Small intestine (tissue), 7 donors: Measurements from ENCODE around the gene MED13. TPM values are rescaled to one million over a fixed set of nuclear protein-coding genes. Genes with fewer than 3 reads are reported as not detected.
"Not testable (repeated sequence)": the region's sequence is repeated elsewhere in the genome, so short reads cannot be mapped to it uniquely, and the experiment has no call there.

Source experiments
- DNase-seq, 2 donors: peaks; one replicate each; pipeline versions ENCODE4 v3.0.0 to v3.0.0-alpha.2; 2013
- FAIRE-seq: peaks from 2 replicates; lab custom pipeline; 2012; peaks lifted over from hg19 to GRCh38; lab: Jason Lieb, UNC
- H3K27ac ChIP-seq, 3 donors: one replicate each; pipeline ENCODE4 v1.5.1; 2013; ENCODE audit warnings: low read length in 2 of 3, mild to moderate bottlenecking in 2 of 3, control low read depth in 1 of 3, inconsistent platforms in 1 of 3, low read depth in 1 of 3, moderate library complexity in 1 of 3
- H3K27me3 ChIP-seq, 3 donors: one replicate each; pipeline ENCODE4 v1.6.1; 2013; ENCODE audit warnings: low read length in 3 of 3, inconsistent platforms in 1 of 3; ENCODE audit not compliant: control insufficient read depth in 3 of 3, insufficient read depth in 3 of 3
- H3K36me3 ChIP-seq, 3 donors: one replicate each; pipeline ENCODE4 v1.6.1; 2013; ENCODE audit warnings: low read length in 3 of 3, inconsistent platforms in 1 of 3, low read depth in 1 of 3, mild to moderate bottlenecking in 1 of 3, moderate library complexity in 1 of 3; ENCODE audit not compliant: control insufficient read depth in 3 of 3, insufficient read depth in 2 of 3
- H3K4me1 ChIP-seq, 3 donors: one replicate each; pipeline ENCODE4 v1.6.1; 2013; ENCODE audit warnings: low read length in 2 of 3, inconsistent platforms in 1 of 3, low read depth in 1 of 3, mild to moderate bottlenecking in 1 of 3, moderate library complexity in 1 of 3; ENCODE audit not compliant: control insufficient read depth in 3 of 3, insufficient read depth in 2 of 3
- H3K4me3 ChIP-seq, 3 donors: one replicate each; pipeline ENCODE4 v1.5.1; 2013; ENCODE audit warnings: low read length in 3 of 3, control low read depth in 1 of 3, inconsistent platforms in 1 of 3, low read depth in 1 of 3, mild to moderate bottlenecking in 1 of 3, moderate library complexity in 1 of 3
- H3K9me3 ChIP-seq, 2 donors: one replicate each; pipeline ENCODE4 v1.6.1; 2013; ENCODE audit warnings: low read depth in 1 of 2, low read length in 1 of 2; ENCODE audit not compliant: control insufficient read depth in 2 of 2, insufficient read depth in 1 of 2
- WGBS, 3 donors: extraction: QIAGEN DNeasy Blood & Tissue Kit; methylation state at CpG; one replicate each; pipeline ENCODE4 v1.1.7; 2013; 5-methylcytosine and 5-hydroxymethylcytosine counted together
- polyA plus RNA-seq, 4 donors: library from polyadenylated mRNA; stranded (reverse) in 3 of 4; unstranded in 1 of 4; fragments of 200-250 nt in 3 of 4; fragments of 120-200 nt in 1 of 4; gene quantifications; one replicate each; pipeline versions ENCODE4 v1.2.1 to v1.2.3, GENCODE V29; 2013
- donor health status: healthy with polysubstance abuse.
- donor health status: control.
- donor health status: control.
- donor health status: Bipolar disorder and iron deficiency.
- donor health status: healthy.

MED13 gene
- polyA plus RNA-seq, 4 donors = 7.3 to 29.8 (median 9.5) TPM

- WGBS, 3 donors = 44 to 47% (median 45%) methylated on average over 4 of the region's 4 CpGs
- H3K27me3 ChIP-seq = peaks cover 0 to 3% (median 0%) of the 10 kb centered on the region in 3 donors
- FAIRE-seq (no peak), DNase-seq (no peak)
- H3K4me1 ChIP-seq = peaks cover 0 to 5% (median 0%) of the 10 kb centered on the region in 3 donors
- H3K27ac ChIP-seq = peak overlapping the region in 2 of 3 donors; percentile 97
- no peaks in the 10 kb centered on the region for H3K9me3 ChIP-seq
- peaks cover 0 to 6% (median 0%) of the 10 kb centered on the region in 3 donors for H3K36me3 ChIP-seq
- H3K4me3 ChIP-seq = peak overlapping the region in 2 of 3 donors; percentile 67 to 98
Measured at GRCh38 chr17:61928101-61928436, 137.0 kb downstream of the MED13 start.

GRCh38 chr17:61927208-61928100 lies 137.6 kb downstream of the MED13 start, which contains the start of gene INTS2:
TSS of gene INTS2 (minus strand) at chr17:61927982. CDS start at chr17:61926644, 1,338 bp downstream.
- Histone ChIP-seq H3K4me1 (peaks cover 0 to 5% (median 0%) of the 10 kb centered on the region in 3 donors), H3K4me3 (peak within 1 kb of the TSS; percentile 57 to 98 (median 67)), H3K27ac (peak within 1 kb of the TSS; percentile 75 to 97 (median 97)), H3K27me3 (peaks cover 0 to 3% (median 0%) of the 10 kb centered on the region in 3 donors), H3K36me3 (peaks cover 0 to 6% (median 0%) of the 10 kb centered on the region in 3 donors), H3K9me3 (no peaks in the 10 kb centered on the region)
- FAIRE-seq (no peak), DNase-seq (peak; percentile 96)
- 0% methylated on average over 58 of the region's 58 CpGs for WGBS, 3 donors

DNA sequence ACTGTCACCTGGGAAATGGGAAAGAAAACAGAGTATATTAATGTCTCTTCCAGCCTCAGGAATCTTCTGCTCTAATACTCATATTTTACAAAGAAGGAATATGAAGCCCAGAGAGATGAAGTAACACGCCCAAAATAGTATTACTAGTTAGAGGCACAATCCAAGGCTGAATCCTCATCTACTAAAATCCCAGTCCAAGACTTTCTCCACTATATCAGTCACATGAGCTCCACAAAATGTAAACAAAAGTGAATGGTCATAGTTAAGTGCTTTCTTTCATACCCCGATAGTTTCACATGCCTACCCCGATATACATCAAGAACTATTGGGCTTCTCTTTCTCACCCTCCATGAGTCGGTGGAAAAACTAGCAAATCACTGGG lies 138.3 kb downstream of the MED13 start:
- Histone ChIP-seq H3K27ac (peak overlapping the region; percentile 75 to 97 (median 97)), H3K36me3 (peaks cover 0 to 10% (median 0%) of the 10 kb centered on the region in 3 donors), H3K9me3 (no peaks in the 10 kb centered on the region), H3K27me3 (peaks cover 0 to 3% (median 0%) of the 10 kb centered on the region in 3 donors), H3K4me1 (peaks cover 0 to 5% (median 0%) of the 10 kb centered on the region in 3 donors), H3K4me3 (peak overlapping the region in 2 of 3 donors; percentile 67 to 98)
- FAIRE-seq (no peak), DNase-seq (no peak)
- 6 to 9% (median 8%) methylated on average over 4 of the region's 4 CpGs for WGBS, 3 donors

DNA sequence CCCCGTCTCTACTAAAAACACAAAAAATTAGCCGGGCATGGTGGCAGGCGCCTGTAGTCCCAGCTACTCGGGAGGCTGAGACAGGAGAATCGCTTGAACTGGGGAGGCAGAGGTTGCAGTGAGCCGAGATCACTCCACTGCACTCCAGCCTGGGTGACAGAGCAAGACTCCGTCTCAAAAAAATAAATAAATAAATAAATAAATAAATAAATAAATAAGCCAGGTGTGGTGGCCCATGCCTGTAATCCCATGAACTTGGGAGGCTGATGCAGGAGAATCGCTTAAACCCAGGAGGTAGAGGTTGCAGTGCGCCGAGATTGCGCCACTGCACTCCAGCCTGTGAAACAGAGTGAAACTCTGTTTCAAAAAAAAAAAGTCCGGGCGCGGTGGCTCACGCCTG lies 149.9 kb downstream of the MED13 start:
- not testable (repeated sequence) for H3K9me3 ChIP-seq, H3K27ac ChIP-seq, H3K27me3 ChIP-seq, DNase-seq, FAIRE-seq, H3K4me3 ChIP-seq, H3K4me1 ChIP-seq
- WGBS, 3 donors = 95 to 98% (median 97%) methylated on average over 15 of the region's 15 CpGs
- H3K36me3 ChIP-seq = peaks cover 3 to 17% (median 4%) of the 10 kb centered on the region in 3 donors

- FAIRE-seq (no peak), DNase-seq (no peak)
- Histone ChIP-seq H3K27ac (no peak overlapping the region), H3K36me3 (peaks cover 2 to 22% (median 7%) of the 10 kb centered on the region in 3 donors), H3K9me3 (no peaks in the 10 kb centered on the region), H3K4me3 (no peak overlapping the region), H3K4me1 (no peaks in the 10 kb centered on the region), H3K27me3 (no peaks in the 10 kb centered on the region)
- 89 to 93% (median 91%) methylated on average over 7 of the region's 7 CpGs for WGBS, 3 donors
Measured at GRCh38 chr17:61908292-61909037, 156.6 kb downstream of the MED13 start.

- DNase-seq (no peak), FAIRE-seq (no peak)
- Histone ChIP-seq H3K9me3 (no peaks in the 10 kb centered on the region), H3K27ac (no peak overlapping the region), H3K4me3 (no peak overlapping the region), H3K27me3 (no peaks in the 10 kb centered on the region), H3K36me3 (peaks cover 3 to 26% (median 9%) of the 10 kb centered on the region in 3 donors), H3K4me1 (no peaks in the 10 kb centered on the region)
- 94 to 96% (median 96%) methylated on average over 5 of the region's 5 CpGs for WGBS, 3 donors
Measured at GRCh38 chr17:61907361-61907760, 157.7 kb downstream of the MED13 start.

DNA sequence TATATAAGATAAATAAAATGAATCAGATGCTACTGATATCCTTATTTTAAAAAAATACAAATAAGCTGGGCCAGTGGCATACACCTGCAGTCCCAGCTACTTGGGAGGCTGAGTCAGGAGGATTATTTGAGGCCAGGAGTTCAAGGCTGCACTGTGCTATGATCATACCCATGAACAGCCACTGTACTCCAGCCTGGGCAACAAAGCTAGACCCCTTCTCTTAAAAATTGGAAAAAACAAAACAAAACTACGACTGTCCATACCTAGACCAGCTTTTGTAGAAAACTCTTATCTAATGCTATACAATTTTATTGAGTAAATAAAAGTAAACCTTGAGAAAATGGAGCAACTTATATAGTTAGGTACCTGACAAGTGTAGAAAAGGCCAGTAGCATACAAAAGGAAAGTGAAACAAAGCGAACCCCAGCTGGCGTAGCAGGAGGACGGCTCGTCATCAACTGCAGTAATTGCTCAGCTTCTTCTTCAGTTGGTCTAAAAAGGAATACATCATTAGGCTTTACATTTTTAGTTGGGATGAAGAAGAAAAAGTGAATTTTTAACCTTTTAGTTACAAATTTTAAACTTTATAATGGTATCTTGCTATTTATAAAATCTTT lies 160.9 kb downstream of the MED13 start:
- FAIRE-seq (no peak), DNase-seq (peak; percentile 8 to 84)
- H3K9me3 ChIP-seq = no peaks in the 10 kb centered on the region
- 22 to 54% (median 28%) methylated on average over 5 of the region's 5 CpGs for WGBS, 3 donors
- peak overlapping the region in 1 of 3 donors; percentile 55 for H3K27ac ChIP-seq
- H3K36me3 ChIP-seq = peaks cover 5 to 32% (median 5%) of the 10 kb centered on the region in 3 donors
- H3K4me1 ChIP-seq = no peaks in the 10 kb centered on the region
- H3K27me3 ChIP-seq = no peaks in the 10 kb centered on the region
- no peak overlapping the region for H3K4me3 ChIP-seq

DNA sequence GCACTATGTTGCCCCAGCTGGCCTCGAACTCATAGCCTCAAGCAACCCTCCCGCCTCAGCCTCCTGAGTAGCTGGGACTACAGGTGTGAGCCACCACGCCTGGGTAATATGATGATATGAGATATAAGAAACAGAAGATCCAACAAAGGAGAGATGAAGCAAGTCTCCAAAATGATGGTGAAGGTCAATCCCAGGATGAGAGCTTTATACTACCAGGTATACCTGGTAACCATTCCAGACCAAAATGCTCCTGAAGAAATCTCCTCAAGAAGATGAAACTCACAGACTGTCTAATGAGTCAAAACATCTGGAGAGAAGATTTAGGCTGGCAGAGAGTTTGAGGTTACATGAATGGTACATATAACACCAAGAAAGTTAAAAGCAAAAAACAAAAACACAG lies 161.8 kb downstream of the MED13 start:
- H3K9me3 ChIP-seq = no peaks in the 10 kb centered on the region
- 96 to 98% (median 98%) methylated on average over 3 of the region's 3 CpGs for WGBS, 3 donors
- H3K4me3 ChIP-seq = no peak overlapping the region
- H3K36me3 ChIP-seq = peaks cover 4 to 35% (median 7%) of the 10 kb centered on the region in 3 donors
- no peaks in the 10 kb centered on the region for H3K27me3 ChIP-seq
- DNase-seq (no peak), FAIRE-seq (no peak)
- H3K27ac ChIP-seq = no peak overlapping the region
- H3K4me1 ChIP-seq = no peaks in the 10 kb centered on the region
